Coronary artery (tissue), 2 donors: ENCODE measurements around the gene TEAD2.

Experiments used
- DNase-seq: peaks from one replicate; pipeline ENCODE4 v3.0.0-alpha.2; 2017; ENCODE audit warnings: low spot score
- H3K27ac ChIP-seq, 2 donors: fragments of 200-600 bp; sonication (generic); one replicate each; pipeline ENCODE4 v1.5.1; 2016 to 2019
- H3K4me3 ChIP-seq: fragments of 200-600 bp; sonication (generic); 2 replicates; pipeline ENCODE4 v1.5.1; 2016; ENCODE audit warnings: mild to moderate bottlenecking, moderate library complexity
- CTCF ChIP-seq: fragments of 200-600 bp; sonication (generic); IDR thresholded peaks from one replicate; pipeline ENCODE4 v1.5.1; 2019; ENCODE audit warnings: antibody characterized with exemption

TEAD2 gene

GRCh38 chr19:49359851-49360820, 2.1 kb downstream of the TEAD2 start:
- no peak overlapping the region for H3K4me3 ChIP-seq
- DNase-seq: no peak
- peak overlapping the region; percentile 36 to 45 for H3K27ac ChIP-seq

GRCh38 chr19:49357186-49357585, 5.0 kb downstream of the TEAD2 start:
- no peak for TF ChIP-seq CTCF
- H3K27ac ChIP-seq: no peak overlapping the region
- no peak for DNase-seq
- H3K4me3 ChIP-seq: no peak overlapping the region

More at GRCh38 chr19:49359851-49360820, 2.1 kb downstream of the TEAD2 start:
- TF ChIP-seq CTCF: no peak

GRCh38 chr19:49356382-49356781, 5.8 kb downstream of the TEAD2 start:
- no peak for TF ChIP-seq CTCF
- no peak for DNase-seq

GRCh38 chr19:49355909-49356353, 6.3 kb downstream of the TEAD2 start:
- Histone ChIP-seq H3K4me3 (no peak overlapping the region), H3K27ac (peak overlapping the region in 1 of 2 donors; percentile 60)
- TF ChIP-seq CTCF: no peak
- DNase-seq: no peak

More at GRCh38 chr19:49356382-49356781, 5.8 kb downstream of the TEAD2 start:
- no peak overlapping the region for H3K4me3 ChIP-seq
- peak overlapping the region in 1 of 2 donors; percentile 65 for H3K27ac ChIP-seq

- H3K4me3 ChIP-seq: no peak overlapping the region
- TF ChIP-seq CTCF: no peak
- no peak overlapping the region for H3K27ac ChIP-seq
- DNase-seq: no peak
Observed at GRCh38 chr19:49349567-49349966, 12.6 kb downstream of the TEAD2 start.

- H3K4me3 ChIP-seq: no peak overlapping the region
- no peak for TF ChIP-seq CTCF
- H3K27ac ChIP-seq: no peak overlapping the region
- DNase-seq: no peak
Observed at GRCh38 chr19:49348305-49349189, 13.7 kb downstream of the TEAD2 start.
